Panc1 (cell line): ENCODE results near the gene VOPP1. TPM values are rescaled to one million over a fixed set of nuclear protein-coding genes. Genes with fewer than 3 reads are reported as not detected.

ENCODE experiments used
- ATAC-seq: fragments of 200-7000 bp; cut with Tn5 transposase; 2 replicates; pipeline ENCODE4 v1.9.1; 2020; ENCODE audit warnings: mild to moderate bottlenecking, moderate library complexity
- BruUV-seq: library from RNA; stranded (reverse); fragments of 400-500 nt; replicated peaks from 2 replicates; lab custom pipeline; 2021; lab: Mats Ljungman, UMichigan
- CTCF ChIA-PET: fragments of 300-600 bp; sonication (Branson Sonifier 250); formaldehyde crosslinking; loops from one replicate; lab custom pipeline; 2022; ENCODE audit warnings: antibody characterized with exemption; lab: Charles Lee
- POLR2A ChIA-PET: fragments of 300-600 bp; sonication (Branson Sonifier 250); formaldehyde crosslinking; loops from one replicate; lab custom pipeline; 2022; ENCODE audit warnings: antibody characterized with exemption; lab: Charles Lee
- DNase-seq: peaks from one replicate; pipeline ENCODE4 v3.0.0-alpha.2; 2010; ENCODE audit warnings: low read depth, low spot score
- H3K27ac ChIP-seq: 2 replicates; pipeline ENCODE4 v1.5.1; 2011; ENCODE audit warnings: mild to moderate bottlenecking, low read length, inconsistent platforms
- H3K27me3 ChIP-seq: fragments of 200-500 bp; sonication (Bioruptor generic); 2 replicates; pipeline ENCODE4 v1.6.0; 2014; ENCODE audit warnings: low read length, inconsistent platforms; ENCODE audit not compliant: control insufficient read depth, insufficient read depth
- H3K36me3 ChIP-seq: fragments of 200-500 bp; sonication (Bioruptor generic); 2 replicates; pipeline ENCODE4 v1.5.1; 2014; ENCODE audit warnings: inconsistent platforms, mild to moderate bottlenecking, low read length, moderate library complexity; ENCODE audit not compliant: control insufficient read depth, insufficient read depth
- H3K4me1 ChIP-seq: 2 replicates; pipeline ENCODE4 v1.5.1; 2011; ENCODE audit warnings: inconsistent platforms, mild to moderate bottlenecking, low read length, moderate library complexity; ENCODE audit not compliant: control insufficient read depth, insufficient read depth
- H3K4me3 ChIP-seq, 2 experiments: 2 replicates each; pipeline ENCODE4 v1.5.1; 2011 to 2012; ENCODE audit warnings: low read depth in 2 of 2, low read length in 2 of 2, mild to moderate bottlenecking in 2 of 2, inconsistent platforms in 1 of 2, moderate library complexity in 1 of 2
- H3K9me3 ChIP-seq: fragments of 200-500 bp; sonication (Bioruptor generic); 2 replicates; pipeline ENCODE4 v1.5.1; 2014; ENCODE audit warnings: low read depth, mild to moderate bottlenecking, inconsistent platforms, low read length, moderate library complexity; ENCODE audit not compliant: control insufficient read depth, insufficient read depth
- POLR2AphosphoS5 ChIP-seq: IDR thresholded peaks from 2 replicates; pipeline ENCODE4 v1.6.1; 2012; ENCODE audit warnings: mild to moderate bottlenecking, low read depth, low read length, moderate library complexity
- SIN3A ChIP-seq: IDR thresholded peaks from 2 replicates; pipeline ENCODE4 v1.6.1; 2012; ENCODE audit warnings: low read depth, mild to moderate bottlenecking, low read length, moderate library complexity, borderline replicate concordance; ENCODE audit not compliant: insufficient read depth
- TCF7L2 ChIP-seq: IDR thresholded peaks from 2 replicates; pipeline ENCODE4 v1.6.1; 2011; ENCODE audit warnings: mild to moderate bottlenecking, low read depth, low read length, inconsistent platforms
- in situ Hi-C: cut with HindIII; loops from 2 replicates; pipeline ENCODE4 v1.10.0; 2016; ENCODE audit warnings: low sequenced_read_pairs, low pct_unique_long_range_greater_than_20kb
- intact Hi-C: fragments of 100-400 bp; cut with micrococcal nuclease; formaldehyde crosslinking; loops from one replicate; pipeline ENCODE4 v1.10.0; 2022; ENCODE audit not compliant: unreplicated experiment
- total RNA-seq: library from RNA; stranded (reverse); gene quantifications from one replicate; pipeline ENCODE4 v1.2.1, GENCODE V29; 2021; ENCODE audit not compliant: unreplicated experiment
- TF ChIP-seq, protein P1 (sequence below), 2 experiments: IDR thresholded peaks; 2 replicates each; pipeline ENCODE4 v1.6.1; 2011 to 2012; ENCODE audit warnings: low read depth in 2 of 2, control low read depth in 1 of 2, low read length in 1 of 2, mild to moderate bottlenecking in 1 of 2, moderate library complexity in 1 of 2; ENCODE audit not compliant: insufficient read depth in 1 of 2
- TF ChIP-seq, protein P2 (sequence below): fragments of 450-650 bp; IDR thresholded peaks from 2 replicates; pipeline ENCODE4 v1.5.1; 2017; ENCODE audit warnings: mild to moderate bottlenecking

Gene VOPP1
- total RNA-seq, 1 experiment from 2014 or later: 131 TPM

DNA sequence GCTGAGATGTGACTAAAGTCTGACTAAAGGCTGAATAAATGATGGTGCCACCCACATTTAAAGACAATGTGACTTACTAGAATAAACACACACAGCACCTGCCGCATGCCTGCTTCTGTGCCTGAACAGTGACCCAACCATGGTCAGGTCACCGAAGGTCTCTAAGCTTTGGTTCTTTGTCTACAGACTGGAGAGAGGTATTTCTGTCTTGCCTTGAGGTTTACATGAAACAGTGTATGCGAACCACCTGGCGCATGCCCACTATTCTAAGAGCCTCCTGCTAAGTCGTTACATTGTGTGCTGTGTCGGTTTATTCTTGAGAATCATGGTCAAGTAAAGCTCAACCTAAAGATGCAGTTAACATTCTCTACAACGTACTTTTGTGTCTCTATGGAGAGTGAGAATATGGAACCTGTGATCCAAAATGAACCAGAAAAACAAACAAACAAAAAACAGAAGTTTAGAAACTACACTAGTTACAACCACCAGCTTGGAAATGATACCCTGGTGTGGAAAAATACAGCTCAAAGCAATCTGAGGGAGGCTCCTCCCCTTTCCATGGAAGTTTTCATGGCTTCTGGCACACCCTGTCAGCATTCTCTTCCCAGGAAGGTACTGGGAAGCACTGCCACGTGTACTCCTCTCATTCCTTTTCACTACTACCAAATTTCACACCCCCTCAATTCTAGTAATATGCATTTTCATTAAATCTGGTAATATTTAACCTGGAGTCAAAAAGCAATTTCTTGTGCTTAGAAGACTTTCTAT is 40.0 kb downstream of the VOPP1 start:
- ChIA-PET CTCF (interaction anchor here (0.6 kb wide), 1 partner anchor 541 kb away, joined by 12 read pairs; no protein-coding TSS in a partner anchor), POLR2A (interaction anchor here (0.6 kb wide), 1 partner anchor 105 kb away, joined by 3 read pairs; no protein-coding TSS in a partner anchor)
- intact Hi-C loops (no loop called here), in situ Hi-C loops (no loop called here)
- no peak for ATAC-seq
- no peak for TF ChIP-seq TCF7L2
- TF ChIP-seq, protein P1, sequence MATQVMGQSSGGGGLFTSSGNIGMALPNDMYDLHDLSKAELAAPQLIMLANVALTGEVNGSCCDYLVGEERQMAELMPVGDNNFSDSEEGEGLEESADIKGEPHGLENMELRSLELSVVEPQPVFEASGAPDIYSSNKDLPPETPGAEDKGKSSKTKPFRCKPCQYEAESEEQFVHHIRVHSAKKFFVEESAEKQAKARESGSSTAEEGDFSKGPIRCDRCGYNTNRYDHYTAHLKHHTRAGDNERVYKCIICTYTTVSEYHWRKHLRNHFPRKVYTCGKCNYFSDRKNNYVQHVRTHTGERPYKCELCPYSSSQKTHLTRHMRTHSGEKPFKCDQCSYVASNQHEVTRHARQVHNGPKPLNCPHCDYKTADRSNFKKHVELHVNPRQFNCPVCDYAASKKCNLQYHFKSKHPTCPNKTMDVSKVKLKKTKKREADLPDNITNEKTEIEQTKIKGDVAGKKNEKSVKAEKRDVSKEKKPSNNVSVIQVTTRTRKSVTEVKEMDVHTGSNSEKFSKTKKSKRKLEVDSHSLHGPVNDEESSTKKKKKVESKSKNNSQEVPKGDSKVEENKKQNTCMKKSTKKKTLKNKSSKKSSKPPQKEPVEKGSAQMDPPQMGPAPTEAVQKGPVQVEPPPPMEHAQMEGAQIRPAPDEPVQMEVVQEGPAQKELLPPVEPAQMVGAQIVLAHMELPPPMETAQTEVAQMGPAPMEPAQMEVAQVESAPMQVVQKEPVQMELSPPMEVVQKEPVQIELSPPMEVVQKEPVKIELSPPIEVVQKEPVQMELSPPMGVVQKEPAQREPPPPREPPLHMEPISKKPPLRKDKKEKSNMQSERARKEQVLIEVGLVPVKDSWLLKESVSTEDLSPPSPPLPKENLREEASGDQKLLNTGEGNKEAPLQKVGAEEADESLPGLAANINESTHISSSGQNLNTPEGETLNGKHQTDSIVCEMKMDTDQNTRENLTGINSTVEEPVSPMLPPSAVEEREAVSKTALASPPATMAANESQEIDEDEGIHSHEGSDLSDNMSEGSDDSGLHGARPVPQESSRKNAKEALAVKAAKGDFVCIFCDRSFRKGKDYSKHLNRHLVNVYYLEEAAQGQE (IDR thresholded peaks at IDR 0.05; ENCODE audit: insufficient read depth in 1 of 2, low read depth in 2 of 2, low read length in 1 of 2): no peak
- TF ChIP-seq POLR2AphosphoS5: no peak
- TF ChIP-seq, protein P2, sequence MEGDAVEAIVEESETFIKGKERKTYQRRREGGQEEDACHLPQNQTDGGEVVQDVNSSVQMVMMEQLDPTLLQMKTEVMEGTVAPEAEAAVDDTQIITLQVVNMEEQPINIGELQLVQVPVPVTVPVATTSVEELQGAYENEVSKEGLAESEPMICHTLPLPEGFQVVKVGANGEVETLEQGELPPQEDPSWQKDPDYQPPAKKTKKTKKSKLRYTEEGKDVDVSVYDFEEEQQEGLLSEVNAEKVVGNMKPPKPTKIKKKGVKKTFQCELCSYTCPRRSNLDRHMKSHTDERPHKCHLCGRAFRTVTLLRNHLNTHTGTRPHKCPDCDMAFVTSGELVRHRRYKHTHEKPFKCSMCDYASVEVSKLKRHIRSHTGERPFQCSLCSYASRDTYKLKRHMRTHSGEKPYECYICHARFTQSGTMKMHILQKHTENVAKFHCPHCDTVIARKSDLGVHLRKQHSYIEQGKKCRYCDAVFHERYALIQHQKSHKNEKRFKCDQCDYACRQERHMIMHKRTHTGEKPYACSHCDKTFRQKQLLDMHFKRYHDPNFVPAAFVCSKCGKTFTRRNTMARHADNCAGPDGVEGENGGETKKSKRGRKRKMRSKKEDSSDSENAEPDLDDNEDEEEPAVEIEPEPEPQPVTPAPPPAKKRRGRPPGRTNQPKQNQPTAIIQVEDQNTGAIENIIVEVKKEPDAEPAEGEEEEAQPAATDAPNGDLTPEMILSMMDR: no peak
- no peak for TF ChIP-seq SIN3A
- BruUV-seq: no TSS peak
- Histone ChIP-seq H3K9me3 (no peaks in the 10 kb centered on the region), H3K27me3 (no peaks in the 10 kb centered on the region), H3K27ac (no peak overlapping the region), H3K4me3 (no peak overlapping the region), H3K36me3 (no peaks in the 10 kb centered on the region), H3K4me1 (peaks cover 35% of the 10 kb centered on the region)
- no peak for DNase-seq

DNA sequence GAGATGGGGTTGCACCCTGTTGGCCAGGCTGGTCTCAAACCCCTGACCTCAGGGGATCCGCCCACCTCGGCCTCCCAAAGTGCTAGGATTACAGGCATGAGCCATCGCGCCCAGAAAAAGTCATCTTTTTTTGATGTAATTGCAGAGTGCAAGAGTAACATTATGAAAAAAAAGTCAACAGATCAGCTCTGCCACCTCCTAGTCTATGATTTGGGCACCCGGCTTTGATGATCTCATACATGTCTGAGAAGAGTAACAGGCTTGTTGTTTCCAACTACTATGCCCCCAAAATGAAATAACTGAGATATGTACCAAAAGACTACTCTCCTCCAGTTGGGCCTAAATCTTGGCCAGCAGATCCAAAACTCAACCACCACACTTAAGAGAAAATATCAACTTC is 40.8 kb downstream of the VOPP1 start:
- ChIA-PET POLR2A (no interaction called here), CTCF (interaction anchor here (0.7 kb wide), 1 partner anchor 33 kb away, joined by 7 read pairs; no protein-coding TSS in a partner anchor)
- ATAC-seq (no peak), DNase-seq (no peak)
- BruUV-seq: no TSS peak
- Histone ChIP-seq H3K27me3 (no peaks in the 10 kb centered on the region), H3K4me3 (no peak overlapping the region), H3K36me3 (no peaks in the 10 kb centered on the region), H3K4me1 (peaks cover 35% of the 10 kb centered on the region), H3K9me3 (no peaks in the 10 kb centered on the region), H3K27ac (no peak overlapping the region)
- TF ChIP-seq, protein P2: no peak
- no peak for TF ChIP-seq TCF7L2
- TF ChIP-seq, protein P1 (IDR thresholded peaks at IDR 0.05; ENCODE audit: insufficient read depth in 1 of 2, low read depth in 2 of 2, low read length in 1 of 2): no peak
- no peak for TF ChIP-seq SIN3A
- TF ChIP-seq POLR2AphosphoS5: no peak
- intact Hi-C loops: no loop called here
- in situ Hi-C loops: no loop called here
